ES-I3 (cell line): ENCODE results near the gene GPR171.

Experiments
- H3K36me3 ChIP-seq: 2 replicates; pipeline ENCODE4 v1.6.1; 2013; ENCODE audit warnings: mild to moderate bottlenecking, low read length, control low read depth, moderate library complexity; ENCODE audit not compliant: insufficient read depth
- H3K4me1 ChIP-seq: 2 replicates; pipeline ENCODE4 v1.6.1; 2013; ENCODE audit warnings: mild to moderate bottlenecking, control low read depth, low read length; ENCODE audit not compliant: insufficient read depth
- H3K9ac ChIP-seq: 2 replicates; pipeline ENCODE4 v1.6.1; 2013; ENCODE audit warnings: low read depth, mild to moderate bottlenecking, low read length, moderate library complexity
- H3K9me3 ChIP-seq: 2 replicates; pipeline ENCODE4 v1.6.1; 2013; ENCODE audit warnings: mild to moderate bottlenecking, low read length, moderate library complexity; ENCODE audit not compliant: control insufficient read depth, insufficient read depth

Gene GPR171

DNA sequence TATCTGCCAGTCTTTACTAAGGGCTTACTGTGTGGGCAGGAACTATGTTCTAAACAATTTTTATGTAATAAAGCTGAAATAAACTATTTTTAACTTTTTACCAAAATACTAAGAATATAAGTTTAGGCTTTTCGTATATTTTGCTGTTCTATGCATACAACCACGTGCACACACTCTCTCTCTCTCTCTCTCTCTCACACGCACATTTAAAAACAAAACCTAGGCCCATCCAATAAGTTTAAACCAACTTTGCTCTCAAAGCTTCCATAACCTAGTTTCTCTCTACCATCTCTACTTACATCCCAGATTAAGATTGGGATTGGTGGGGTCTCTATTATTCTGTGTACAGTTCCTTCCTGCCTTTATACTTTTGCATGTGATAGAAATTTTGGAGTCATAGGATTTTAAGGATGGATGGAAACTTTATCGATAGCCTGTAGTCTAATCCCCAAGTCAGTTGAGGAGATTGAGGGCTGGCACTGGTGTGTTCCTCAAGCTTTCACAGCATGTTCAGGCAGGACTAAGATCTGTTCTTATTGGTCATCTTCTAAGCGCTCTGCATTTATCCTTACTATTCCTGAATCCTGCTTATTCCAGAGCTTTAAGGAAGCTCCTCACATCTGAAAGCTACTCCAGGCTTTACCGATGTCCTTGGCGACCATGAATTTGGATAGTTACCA, 1.8 kb downstream of the GPR171 start:
- no peaks in the 10 kb centered on the region for H3K36me3 ChIP-seq
- no peaks in the 10 kb centered on the region for H3K9me3 ChIP-seq
- H3K4me1 ChIP-seq = no peaks in the 10 kb centered on the region
- H3K9ac ChIP-seq = no peak overlapping the region

DNA sequence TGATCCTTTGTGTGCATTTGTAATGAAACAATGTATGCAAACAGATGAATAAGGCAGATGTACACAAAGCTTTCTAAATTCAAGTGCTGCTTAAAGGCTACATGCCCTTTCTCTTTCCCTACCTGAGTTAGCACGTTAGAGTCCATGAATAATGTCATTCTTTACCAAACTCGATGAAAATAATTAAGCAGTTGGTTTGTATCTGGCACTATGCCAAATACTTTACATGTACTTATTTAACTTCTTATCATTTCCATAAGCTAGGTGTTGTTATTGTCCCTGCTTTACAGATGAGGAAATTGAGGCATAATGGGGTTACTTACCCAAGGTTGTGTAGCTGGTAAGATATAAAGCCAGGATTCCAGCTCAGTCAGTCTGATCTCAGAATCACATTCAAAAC, 2.4 kb downstream of the GPR171 start:
- no peak overlapping the region for H3K9ac ChIP-seq
- H3K36me3 ChIP-seq = no peaks in the 10 kb centered on the region
- H3K4me1 ChIP-seq = no peaks in the 10 kb centered on the region
- H3K9me3 ChIP-seq = no peaks in the 10 kb centered on the region

DNA sequence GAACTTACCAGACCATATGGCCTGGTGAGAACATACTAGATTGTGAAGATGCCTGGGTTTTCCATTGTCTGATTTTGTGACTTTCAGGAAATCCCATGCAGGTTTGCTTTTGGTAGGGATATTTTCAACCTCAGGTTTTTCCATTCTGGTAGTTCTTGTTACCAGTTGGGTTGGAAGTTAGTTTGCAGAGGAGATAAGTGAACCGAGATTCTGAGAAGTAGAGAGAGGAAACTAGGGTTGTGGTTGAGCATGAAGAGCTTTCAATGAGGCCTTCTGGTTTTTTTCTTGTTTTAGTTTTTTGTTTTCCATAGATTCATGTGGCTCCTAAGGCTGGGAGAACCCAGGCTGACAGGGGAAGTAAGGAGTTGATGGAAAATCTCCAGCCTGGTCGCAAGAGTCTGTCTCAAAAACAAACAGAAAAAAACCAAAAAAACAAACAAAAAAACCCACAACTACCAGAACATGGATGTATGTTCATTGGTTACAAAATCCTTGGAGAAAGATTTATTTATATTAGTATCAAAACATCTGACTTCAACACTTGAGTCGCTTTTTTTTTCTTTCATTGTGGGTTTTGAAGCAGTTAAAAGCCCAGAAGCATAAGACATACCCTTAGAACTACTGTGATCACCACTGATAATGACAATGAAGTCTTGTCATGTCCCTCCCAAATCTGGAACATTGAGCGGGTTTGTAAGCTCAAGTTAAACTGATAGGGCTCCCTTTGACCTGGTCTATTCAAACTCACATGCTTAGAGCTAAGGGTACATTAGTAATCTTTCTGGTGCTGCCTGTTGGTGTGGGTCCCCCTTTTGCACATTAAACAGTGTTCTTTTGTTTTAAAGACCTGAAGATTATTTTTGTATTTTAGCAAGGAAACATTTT, 3.2 kb downstream of the GPR171 start:
- Histone ChIP-seq H3K9me3 (no peaks in the 10 kb centered on the region), H3K9ac (no peak overlapping the region), H3K4me1 (no peaks in the 10 kb centered on the region), H3K36me3 (no peaks in the 10 kb centered on the region)

DNA sequence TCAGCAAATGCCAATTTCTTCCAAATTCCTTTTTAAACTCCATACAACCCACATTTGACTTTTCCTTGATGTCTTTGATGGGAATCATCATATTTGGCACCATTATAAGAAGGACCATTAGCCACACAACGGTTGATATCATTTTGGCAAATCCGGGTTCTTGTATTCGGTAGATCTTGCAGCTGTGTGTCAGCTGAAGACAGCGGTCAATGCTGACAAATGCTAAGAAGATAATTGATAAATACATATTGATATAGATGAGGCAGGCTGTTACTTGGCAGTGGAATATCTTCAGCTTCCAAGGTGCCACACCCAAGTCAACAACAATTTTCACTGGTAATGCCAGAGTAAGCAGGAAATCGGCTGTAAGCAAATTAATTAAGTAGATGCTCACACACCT, 4.2 kb downstream of the GPR171 start:
- Histone ChIP-seq H3K36me3 (no peaks in the 10 kb centered on the region), H3K4me1 (no peaks in the 10 kb centered on the region), H3K9me3 (no peaks in the 10 kb centered on the region), H3K9ac (no peak overlapping the region)

DNA sequence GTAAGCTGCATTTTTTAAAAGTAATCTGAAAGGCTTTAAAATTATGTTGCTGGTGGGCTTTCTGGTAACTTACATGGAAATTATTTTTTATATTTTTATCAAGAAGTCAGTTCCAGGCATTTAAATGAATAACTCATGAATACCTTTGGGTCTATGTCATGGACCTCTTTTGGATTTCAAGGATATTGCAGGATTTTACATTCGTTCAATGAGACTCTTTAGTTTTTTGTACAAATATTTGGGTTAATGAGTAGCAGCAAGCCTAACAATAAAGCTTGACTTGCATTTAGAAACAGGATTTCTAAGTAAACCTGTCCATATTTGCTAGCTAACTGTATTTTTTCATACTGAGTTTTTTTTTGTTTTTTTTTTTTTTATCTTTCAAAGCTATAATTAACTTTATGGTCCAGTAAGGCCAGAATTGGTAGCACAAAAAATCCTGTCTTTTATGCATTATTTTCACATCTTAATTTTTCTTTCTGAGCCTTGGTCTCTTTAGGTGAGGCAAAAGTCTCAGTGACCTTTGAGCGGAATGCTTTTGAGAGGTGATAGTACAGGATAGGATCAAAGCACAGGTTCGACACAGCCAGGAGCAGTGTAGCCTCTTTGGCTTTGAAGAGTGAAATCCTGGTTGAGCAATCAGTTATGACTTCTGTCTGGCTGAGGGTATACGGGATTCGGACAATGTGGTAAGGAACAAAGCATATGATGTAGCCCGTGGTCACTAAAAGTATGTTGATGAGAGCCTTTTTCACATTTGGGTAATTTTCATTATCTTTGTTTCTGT, 4.8 kb downstream of the GPR171 start:
- H3K4me1 ChIP-seq = no peaks in the 10 kb centered on the region
- no peaks in the 10 kb centered on the region for H3K9me3 ChIP-seq
- no peaks in the 10 kb centered on the region for H3K36me3 ChIP-seq
- no peak overlapping the region for H3K9ac ChIP-seq

DNA sequence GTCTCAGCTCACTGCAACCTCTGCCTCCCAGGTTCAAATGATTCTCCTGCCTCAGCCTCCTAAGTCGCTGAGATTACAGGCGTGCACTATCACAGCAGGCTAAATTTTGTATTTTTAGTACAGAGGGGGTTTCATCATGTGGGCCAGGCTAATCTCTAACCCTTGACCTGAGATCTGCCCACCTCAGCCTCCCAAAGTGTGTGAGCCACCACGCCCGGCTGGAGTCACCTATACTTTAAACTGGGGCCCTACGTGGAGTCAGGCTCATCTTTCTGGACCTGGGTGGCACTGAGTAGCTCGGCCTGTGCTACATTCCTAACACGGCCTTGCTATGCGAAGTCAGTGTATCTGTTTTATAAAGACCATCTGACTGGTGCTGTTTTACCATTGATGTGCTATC, 5.8 kb downstream of the GPR171 start:
- Histone ChIP-seq H3K9ac (no peak overlapping the region), H3K36me3 (no peaks in the 10 kb centered on the region), H3K9me3 (no peaks in the 10 kb centered on the region), H3K4me1 (no peaks in the 10 kb centered on the region)

DNA sequence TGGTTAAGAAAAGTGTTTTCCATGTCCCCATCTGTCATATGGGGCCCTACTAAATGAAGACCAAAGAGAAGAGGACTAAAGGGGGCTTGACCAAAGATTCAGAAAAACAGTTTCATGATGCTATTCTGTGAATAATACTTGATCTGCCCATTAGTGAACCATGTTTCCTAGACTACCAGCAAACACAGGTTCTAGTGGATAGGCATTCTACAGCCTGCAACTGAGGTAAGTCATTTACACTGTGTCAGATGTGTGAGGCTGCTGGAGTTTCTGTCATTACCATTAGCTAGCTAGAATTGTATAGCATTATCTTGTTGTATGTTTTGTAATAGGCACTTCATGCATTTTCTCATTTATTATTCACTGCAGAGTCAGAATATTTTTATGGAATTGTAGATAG, 6.6 kb downstream of the GPR171 start:
- no peaks in the 10 kb centered on the region for H3K9me3 ChIP-seq
- no peaks in the 10 kb centered on the region for H3K36me3 ChIP-seq
- H3K4me1 ChIP-seq = no peaks in the 10 kb centered on the region
- no peak overlapping the region for H3K9ac ChIP-seq

DNA sequence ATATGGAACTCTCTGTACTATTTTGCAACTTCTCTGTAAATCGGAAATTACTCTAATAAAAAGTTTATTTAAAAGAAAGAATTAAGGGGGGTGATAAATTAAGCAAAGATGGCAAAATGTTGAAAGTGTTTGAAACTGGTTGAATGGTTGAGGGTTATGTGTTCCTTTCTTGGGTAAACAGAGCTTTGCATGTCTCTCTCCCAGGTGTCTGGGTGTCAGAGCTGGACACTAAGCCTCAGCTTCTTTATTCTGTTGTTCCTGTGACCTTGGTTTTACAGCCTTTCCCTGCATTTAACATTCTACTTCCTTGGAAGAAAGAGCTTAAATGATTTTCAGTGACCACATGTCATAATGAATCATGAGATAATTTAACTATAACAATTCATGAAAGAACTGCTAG, 7.2 kb downstream of the GPR171 start:
- H3K9me3 ChIP-seq = no peaks in the 10 kb centered on the region
- no peaks in the 10 kb centered on the region for H3K4me1 ChIP-seq
- no peak overlapping the region for H3K9ac ChIP-seq
- H3K36me3 ChIP-seq = no peaks in the 10 kb centered on the region

DNA sequence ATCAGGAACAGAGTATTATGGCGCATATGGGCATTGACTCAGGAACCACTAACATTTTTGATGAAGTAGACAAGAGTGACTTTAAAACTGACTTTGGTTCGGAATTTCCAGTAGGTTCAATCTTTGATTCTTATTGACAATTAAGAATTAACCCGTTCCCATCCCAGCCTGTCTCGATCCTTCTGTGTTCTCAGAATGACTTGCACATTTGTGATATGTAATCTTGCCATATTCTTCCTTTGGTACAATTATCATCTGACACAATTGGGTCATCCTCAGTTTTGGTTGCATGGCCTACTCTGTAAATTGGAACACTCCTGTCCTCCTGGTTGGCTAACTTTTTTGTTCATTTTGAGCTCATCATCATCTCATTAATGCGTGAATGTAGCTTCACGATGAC, 10.5 kb downstream of the GPR171 start:
- H3K9ac ChIP-seq = no peak overlapping the region
- H3K9me3 ChIP-seq = no peaks in the 10 kb centered on the region
- H3K36me3 ChIP-seq = no peaks in the 10 kb centered on the region
- no peaks in the 10 kb centered on the region for H3K4me1 ChIP-seq

DNA sequence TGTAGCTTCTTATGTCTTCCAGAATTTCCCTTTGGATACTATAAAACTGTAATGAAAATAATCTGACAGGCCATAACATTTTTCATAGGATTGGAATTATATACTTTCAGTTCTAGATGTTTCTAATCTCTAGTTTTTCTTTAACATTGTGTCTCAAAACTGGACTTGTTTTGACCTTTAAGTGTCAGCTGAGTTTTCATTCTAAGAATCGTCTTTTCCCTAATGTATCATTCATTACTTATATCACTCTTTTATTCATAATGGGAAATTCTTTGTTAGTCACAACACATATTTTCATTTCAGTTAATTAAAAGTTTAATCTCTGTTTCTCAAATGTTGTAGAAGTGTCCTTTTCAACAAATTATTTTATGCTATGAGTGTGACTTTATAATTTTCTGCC, 11.9 kb downstream of the GPR171 start:
- 0 out of 2 replicates have a peak, but pooled peaks cover 3% of the 10 kb centered on the region for H3K4me1 ChIP-seq
- no peak overlapping the region for H3K9ac ChIP-seq
- H3K36me3 ChIP-seq = no peaks in the 10 kb centered on the region
- no peaks in the 10 kb centered on the region for H3K9me3 ChIP-seq

DNA sequence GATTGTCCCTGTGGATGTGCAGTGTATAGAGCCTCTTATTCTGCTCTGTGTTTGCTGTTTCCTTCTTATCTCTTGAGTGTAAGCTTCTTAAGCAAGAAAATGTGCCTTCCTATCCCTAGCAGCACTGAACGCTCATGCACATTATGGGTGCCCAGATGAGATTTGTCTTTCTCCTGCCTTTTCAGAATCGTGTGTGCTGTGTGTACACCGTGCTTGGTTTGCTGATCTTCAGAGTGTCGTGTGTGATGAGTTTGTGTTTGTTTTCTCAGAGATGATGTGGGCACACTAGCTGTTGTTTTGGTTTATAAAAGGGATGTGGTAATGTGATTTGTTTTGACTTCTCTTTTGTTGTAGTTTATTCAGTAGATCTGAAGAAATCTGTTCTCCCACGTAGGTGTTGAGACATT, 19.7 kb downstream of the GPR171 start:
- Histone ChIP-seq H3K36me3 (no peaks in the 10 kb centered on the region), H3K4me1 (peaks cover 5% of the 10 kb centered on the region; the same call in 1 of the 2 replicates), H3K9me3 (no peaks in the 10 kb centered on the region), H3K9ac (no peak overlapping the region)

DNA sequence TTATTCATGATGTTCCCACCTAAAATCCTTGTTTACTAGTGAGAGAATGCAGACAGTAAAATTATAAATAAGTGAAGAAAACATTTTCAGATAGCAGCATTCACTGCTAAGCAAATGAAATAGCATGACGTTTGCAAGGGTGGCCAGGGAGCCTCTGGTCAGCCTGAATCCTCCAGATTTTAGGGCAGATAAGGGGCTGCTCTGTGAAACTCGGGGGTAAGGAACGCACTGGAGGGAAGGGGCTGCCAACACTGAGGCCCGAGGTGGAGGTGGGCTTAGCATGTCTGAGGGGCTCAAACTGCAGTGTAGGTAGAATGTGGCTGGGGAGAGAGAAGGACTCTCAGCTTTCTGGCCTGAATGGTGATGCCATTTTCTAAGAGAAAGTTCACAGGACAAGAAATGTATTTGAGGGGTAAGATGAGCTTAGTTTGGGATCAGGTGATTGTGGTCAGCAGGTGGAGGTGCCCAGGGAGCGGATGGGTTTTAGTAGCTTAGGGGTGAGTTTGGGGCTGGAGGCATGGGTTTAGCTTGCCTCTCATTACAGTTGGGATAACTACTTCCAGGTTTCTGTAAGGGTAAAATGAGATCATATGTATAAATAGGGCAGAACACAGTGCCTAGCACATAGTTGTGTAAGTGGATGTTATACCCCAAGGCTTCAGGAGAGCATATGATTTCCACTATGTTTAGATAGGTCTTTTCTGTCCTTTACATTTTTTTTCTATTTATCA, 20.5 kb downstream of the GPR171 start:
- peaks cover 7% of the 10 kb centered on the region; the same call in 1 of the 2 replicates for H3K4me1 ChIP-seq
- H3K36me3 ChIP-seq = no peaks in the 10 kb centered on the region
- no peaks in the 10 kb centered on the region for H3K9me3 ChIP-seq
- H3K9ac ChIP-seq = no peak overlapping the region

DNA sequence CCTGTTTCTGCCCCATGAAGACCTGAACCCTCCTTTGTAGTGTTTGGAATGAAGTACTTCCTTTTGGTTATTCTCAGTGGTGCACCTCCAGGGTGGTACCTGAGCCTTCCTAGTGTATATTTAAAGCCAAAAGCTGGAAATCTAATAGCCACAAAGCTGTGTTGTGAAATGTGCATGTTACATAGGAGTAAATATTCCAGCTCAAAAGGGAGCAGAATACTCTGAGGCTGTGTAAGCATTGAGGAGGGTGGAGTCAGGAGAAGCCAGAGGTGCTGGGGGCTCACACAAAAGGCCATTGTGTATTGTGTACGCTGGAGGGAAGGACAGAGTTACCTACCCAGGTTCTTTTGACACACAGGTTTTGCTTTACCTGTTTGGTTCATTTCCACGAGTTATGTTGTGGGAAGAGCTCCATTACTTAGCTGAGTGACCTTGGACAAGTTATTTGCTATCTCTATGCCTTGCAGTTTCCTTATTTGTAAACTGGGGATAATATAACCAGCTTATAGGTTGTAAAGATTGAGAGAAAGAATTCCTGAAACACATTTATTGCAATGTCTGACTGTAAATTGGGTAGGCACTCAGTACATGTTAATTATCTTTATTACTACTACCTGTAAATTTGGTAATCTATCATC, 24.7 kb downstream of the GPR171 start:
- H3K4me1 ChIP-seq = peaks cover 3% of the 10 kb centered on the region; the same call in 1 of the 2 replicates
- no peaks in the 10 kb centered on the region for H3K36me3 ChIP-seq
- H3K9me3 ChIP-seq = no peaks in the 10 kb centered on the region
- H3K9ac ChIP-seq = no peak overlapping the region
